Lower leg skin (tissue), 4 donors: Measurements from ENCODE around the gene UGP2. TPM values are rescaled to one million over a fixed set of nuclear protein-coding genes. Genes with fewer than 3 reads are reported as not detected.

Experiments used
- DNase-seq, 2 donors: peaks; one replicate each; pipeline ENCODE4 v3.0.0-alpha.2; 2019; ENCODE audit warnings: low spot score in 2 of 2
- H3K4me3 ChIP-seq: fragments of 200-600 bp; sonication (generic); 2 replicates; pipeline ENCODE4 v1.5.1; 2017; ENCODE audit warnings: mild to moderate bottlenecking, low read depth; ENCODE audit not compliant: poor library complexity, severe bottlenecking
- POLR2A ChIP-seq, 2 donors: fragments of 450-650 bp; IDR thresholded peaks; one replicate each; pipeline ENCODE4 v1.6.1; 2016 to 2017; ENCODE audit warnings: antibody characterized with exemption in 2 of 2, mild to moderate bottlenecking in 1 of 2, moderate library complexity in 1 of 2
- WGBS, 2 donors: methylation state at CpG; one replicate each; pipeline ENCODE4 v1.1.5; 2018; 5-methylcytosine and 5-hydroxymethylcytosine counted together
- intact Hi-C: fragments of 100-400 bp; cut with DNase I; formaldehyde crosslinking; loops from one replicate; pipeline ENCODE4 v1.15.0; 2023; ENCODE audit warnings: low total_unique reads
- total RNA-seq, 4 donors: library from RNA; depleted of rRNA; stranded (reverse); fragments of >200 nt; gene quantifications; one replicate each; pipeline ENCODE4 v1.1.0, GENCODE V29; 2016
- TF ChIP-seq, protein P1 (sequence below), 3 donors: fragments of 450-650 bp; IDR thresholded peaks; one replicate each; pipeline ENCODE4 v1.5.1; 2016; ENCODE audit warnings: antibody characterized with exemption in 3 of 3, mild to moderate bottlenecking in 3 of 3, moderate library complexity in 2 of 3

UGP2 gene
- total RNA-seq, 4 donors from 2014 or later, result 61.1 to 153 (median 92.7) TPM

DNA sequence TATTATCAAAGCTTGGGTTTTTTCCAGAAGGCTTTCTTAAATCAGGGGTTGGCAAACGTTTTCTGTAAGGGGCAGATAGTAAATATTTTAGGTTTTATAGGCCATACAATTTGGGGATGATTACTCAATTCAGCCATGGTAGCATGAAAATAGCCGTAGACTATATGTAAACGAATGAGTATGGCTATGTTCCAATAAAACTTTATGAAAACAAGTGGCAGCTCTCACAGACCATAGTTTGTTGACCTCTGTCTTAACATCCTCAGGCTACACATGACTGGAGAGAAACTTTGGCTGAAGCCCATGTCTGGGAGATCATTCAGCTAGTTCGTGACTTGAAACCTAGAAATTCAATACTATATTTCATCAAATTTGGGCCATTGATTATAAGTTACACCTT is 30.2 kb downstream of the UGP2 start:
- no peak overlapping the region for H3K4me3 ChIP-seq
- TF ChIP-seq POLR2A (IDR thresholded peaks at IDR 0.05), result no peak
- no peak for DNase-seq
- intact Hi-C loops, result no loop called here
- WGBS, 2 donors, result 68 to 74% methylated on average over 4 of the region's 4 CpGs

DNA sequence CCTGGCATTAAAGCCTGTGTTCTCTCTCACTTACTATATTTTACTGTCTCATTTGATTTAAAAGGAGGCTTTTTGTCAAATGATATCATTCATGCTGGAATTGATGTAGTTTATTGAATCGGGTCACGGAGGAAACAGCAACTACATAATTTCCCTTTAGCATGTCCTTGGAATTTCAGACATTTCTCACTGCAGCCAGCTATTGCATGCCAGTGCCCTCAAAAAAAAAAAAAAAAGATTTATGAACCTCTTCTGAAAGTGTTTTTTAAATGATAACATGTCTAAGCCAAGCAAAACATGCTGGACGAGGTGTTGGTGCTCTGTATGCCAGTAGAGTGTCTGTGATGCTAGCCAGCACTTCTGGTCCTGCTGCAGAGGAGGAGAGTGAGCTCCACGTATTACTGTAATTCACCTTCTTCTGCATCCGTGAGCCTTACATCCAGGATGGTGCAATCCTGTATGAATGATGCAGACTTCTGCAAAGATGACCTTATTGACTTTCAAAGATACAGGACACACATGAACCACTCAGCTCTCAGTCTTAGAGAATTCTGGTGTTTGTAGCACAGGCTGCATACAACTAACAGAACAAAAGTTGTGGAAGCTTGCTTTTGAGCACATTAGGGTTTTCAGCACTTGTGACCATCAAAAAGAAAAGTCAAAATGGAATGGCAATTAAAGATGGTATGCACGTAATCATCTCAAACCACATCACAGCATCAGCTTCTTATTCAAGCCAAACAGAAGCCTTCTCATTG is 31.1 kb downstream of the UGP2 start:
- 46 to 50% methylated on average over 6 of the region's 6 CpGs for WGBS, 2 donors
- intact Hi-C loops, result no loop called here
- TF ChIP-seq, protein P1, sequence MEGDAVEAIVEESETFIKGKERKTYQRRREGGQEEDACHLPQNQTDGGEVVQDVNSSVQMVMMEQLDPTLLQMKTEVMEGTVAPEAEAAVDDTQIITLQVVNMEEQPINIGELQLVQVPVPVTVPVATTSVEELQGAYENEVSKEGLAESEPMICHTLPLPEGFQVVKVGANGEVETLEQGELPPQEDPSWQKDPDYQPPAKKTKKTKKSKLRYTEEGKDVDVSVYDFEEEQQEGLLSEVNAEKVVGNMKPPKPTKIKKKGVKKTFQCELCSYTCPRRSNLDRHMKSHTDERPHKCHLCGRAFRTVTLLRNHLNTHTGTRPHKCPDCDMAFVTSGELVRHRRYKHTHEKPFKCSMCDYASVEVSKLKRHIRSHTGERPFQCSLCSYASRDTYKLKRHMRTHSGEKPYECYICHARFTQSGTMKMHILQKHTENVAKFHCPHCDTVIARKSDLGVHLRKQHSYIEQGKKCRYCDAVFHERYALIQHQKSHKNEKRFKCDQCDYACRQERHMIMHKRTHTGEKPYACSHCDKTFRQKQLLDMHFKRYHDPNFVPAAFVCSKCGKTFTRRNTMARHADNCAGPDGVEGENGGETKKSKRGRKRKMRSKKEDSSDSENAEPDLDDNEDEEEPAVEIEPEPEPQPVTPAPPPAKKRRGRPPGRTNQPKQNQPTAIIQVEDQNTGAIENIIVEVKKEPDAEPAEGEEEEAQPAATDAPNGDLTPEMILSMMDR (IDR thresholded peaks at IDR 0.05), result no peak
- no peak for TF ChIP-seq POLR2A (IDR thresholded peaks at IDR 0.05)
- no peak overlapping the region for H3K4me3 ChIP-seq
- no peak for DNase-seq

DNA sequence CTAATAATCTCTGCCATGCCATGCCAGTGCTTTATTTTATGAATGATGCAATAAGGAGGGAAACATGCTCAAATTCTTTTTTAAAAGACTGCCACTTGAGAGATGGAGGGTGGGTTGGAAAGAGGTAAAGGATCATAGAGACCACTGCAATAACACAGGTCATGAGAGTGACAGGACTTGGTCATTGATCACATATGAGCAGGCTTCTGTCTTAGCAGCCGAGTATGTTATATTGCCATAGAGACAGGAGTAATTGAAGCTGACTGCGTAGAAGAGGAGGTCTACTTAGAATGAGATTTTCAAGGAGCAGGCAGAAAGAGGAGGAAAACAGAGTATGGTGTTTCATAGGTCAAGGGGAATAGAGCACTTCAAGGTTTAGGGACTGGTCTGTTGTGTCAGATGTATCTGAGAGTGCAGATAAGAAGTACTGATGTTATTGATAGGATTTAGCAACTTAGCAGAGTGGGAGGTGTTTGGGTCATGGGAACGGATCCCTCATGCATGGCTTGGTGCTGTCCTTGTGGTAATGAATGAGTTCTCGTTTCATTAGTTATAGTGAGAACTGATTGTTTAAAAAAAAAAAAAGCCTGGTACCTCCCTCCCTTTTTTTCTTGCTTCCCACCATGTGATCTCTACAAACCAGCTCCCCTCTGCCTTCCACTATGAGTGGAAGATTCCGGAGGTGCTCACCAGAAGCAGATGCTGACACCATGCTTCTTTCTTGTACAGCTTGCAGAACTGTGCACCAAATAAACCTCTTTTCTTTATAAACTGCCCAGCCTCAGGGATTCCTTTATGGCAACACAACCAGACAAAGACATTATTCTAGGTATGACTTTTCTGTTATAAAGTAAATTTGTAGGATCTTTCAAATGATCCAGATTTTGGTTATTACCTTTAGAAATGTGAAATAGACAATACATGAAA is 32.8 kb downstream of the UGP2 start:
- TF ChIP-seq, protein P1 (IDR thresholded peaks at IDR 0.05), result no peak
- TF ChIP-seq POLR2A (IDR thresholded peaks at IDR 0.05), result no peak
- 89 to 92% methylated on average over 5 of the region's 5 CpGs for WGBS, 2 donors
- H3K4me3 ChIP-seq, result no peak overlapping the region
- intact Hi-C loops, result no loop called here
- DNase-seq, result no peak

DNA sequence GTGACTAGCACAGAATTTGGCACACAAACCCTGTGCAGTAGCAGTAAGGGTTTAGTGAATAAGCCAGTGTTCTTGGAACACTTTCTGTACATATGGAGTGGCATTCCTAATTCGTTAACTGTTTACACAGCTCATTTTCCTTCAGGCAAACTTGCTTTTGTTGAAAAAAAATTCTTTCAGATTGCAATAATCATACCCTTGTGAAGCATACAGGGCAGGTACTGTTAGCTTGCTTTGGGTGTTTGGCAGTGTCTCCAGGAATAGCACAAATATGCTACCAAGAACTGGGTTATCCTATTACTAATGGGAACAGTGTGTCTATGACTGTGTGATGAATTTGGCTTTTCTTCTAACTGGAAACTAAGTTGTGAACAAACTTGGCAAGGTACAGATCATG is 33.4 kb downstream of the UGP2 start:
- no peak for DNase-seq
- no peak overlapping the region for H3K4me3 ChIP-seq
- TF ChIP-seq, protein P1 (IDR thresholded peaks at IDR 0.05), result no peak
- no peak for TF ChIP-seq POLR2A (IDR thresholded peaks at IDR 0.05)
- WGBS, 2 donors, result 28 to 38% methylated on average over 1 of the region's 1 CpG
- intact Hi-C loops, result no loop called here

DNA sequence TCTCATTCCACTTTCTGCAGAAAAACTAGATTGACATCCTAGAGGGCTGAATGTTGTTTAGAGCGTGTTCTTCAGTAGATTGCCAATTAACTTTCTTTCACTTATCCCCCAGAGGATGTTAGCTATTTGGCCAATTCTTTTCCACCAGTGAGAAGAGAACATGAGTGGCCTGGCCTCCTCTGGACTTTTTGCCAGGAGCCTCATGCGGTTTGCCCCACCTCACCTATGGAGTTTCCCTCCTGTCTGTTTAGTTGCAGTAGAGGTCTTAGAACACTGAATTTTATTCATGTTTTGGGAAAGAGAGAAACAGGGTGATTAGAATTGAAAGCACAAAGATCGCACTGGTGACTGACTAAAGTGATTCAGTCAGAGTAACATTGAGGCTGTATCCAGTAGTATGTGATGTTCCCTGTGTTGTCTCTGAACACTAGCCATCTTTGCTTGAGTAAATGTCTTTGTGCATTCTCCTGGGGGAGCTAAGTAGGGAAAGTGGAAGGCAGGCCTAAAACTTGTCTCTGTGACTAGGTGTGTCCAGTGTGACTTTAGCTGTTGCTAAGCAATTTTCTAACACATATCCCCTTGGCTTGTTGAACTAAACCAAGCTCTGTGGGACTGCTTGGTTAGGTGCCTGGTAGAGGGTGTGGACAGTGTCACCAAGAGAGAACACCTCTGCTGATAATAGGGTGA is 34.0 kb downstream of the UGP2 start:
- intact Hi-C loops, result no loop called here
- no peak for DNase-seq
- TF ChIP-seq POLR2A (IDR thresholded peaks at IDR 0.05), result no peak
- TF ChIP-seq, protein P1 (IDR thresholded peaks at IDR 0.05), result no peak
- no peak overlapping the region for H3K4me3 ChIP-seq
- 41 to 42% methylated on average over 3 of the region's 3 CpGs for WGBS, 2 donors

DNA sequence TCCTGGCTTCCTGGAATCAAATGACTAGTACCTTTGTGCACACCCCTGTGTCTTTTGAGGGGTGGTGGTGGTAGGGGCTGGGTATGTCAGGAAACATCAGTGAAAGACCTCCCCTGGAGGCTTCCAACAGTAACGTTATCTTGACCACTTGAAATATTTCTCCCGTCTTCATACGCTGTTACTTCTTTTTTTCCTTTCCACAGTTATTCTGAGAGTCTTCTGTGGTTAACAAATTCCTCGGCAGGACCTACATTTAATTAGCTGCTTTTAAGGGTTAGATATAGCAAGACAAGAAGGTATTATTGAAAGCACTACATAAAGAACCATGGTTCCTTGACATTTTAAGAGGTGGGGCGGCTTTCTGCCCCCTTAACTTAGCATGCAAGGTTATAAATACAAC is 34.6 kb downstream of the UGP2 start:
- no peak overlapping the region for H3K4me3 ChIP-seq
- no peak for DNase-seq
- TF ChIP-seq, protein P1 (IDR thresholded peaks at IDR 0.05), result no peak
- TF ChIP-seq POLR2A (IDR thresholded peaks at IDR 0.05), result no peak
- intact Hi-C loops, result no loop called here
- 61 to 76% methylated on average over 5 of the region's 5 CpGs for WGBS, 2 donors
